Measurements from ENCODE around the gene C17orf114.

Gene C17orf114

DNA sequence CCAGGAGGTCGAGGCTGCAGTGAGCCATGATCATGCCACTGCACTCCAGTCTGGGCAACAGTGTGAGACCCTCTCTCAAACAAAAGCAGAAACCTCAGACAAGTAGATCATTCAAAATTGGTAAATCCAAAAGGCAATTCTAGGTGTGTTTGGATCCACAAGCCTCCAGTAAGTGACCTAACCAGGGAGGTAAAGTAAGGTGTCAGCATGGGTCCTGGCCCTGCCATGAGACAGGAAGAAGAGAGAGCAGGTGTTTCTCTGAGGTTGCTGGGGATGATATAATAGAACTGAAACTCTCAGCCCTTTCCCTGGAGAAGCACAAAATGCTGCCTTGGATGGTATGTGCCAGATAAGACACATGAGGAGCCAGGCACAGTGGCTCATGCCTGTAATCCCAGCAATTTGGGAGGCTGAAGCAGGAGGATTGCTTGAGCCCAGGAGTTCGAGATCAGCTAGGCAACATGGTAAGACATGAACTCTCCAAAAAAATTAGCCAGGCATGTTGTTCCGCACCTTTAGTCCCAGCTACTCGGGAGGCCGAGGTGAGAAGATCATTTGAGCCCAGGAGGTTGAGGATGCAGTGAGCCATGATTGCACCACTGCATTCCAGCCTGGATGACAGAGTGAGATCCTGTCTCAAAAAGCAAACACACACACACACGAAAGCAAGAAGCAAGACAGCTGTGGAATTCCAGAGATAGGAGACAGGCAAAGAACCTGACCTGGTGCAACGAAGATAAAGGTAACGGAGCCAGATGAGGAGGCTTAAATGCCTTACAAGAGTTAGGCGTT is 24.0 kb downstream of the C17orf114 start (continued):
- TF ChIP-seq, protein P1, sequence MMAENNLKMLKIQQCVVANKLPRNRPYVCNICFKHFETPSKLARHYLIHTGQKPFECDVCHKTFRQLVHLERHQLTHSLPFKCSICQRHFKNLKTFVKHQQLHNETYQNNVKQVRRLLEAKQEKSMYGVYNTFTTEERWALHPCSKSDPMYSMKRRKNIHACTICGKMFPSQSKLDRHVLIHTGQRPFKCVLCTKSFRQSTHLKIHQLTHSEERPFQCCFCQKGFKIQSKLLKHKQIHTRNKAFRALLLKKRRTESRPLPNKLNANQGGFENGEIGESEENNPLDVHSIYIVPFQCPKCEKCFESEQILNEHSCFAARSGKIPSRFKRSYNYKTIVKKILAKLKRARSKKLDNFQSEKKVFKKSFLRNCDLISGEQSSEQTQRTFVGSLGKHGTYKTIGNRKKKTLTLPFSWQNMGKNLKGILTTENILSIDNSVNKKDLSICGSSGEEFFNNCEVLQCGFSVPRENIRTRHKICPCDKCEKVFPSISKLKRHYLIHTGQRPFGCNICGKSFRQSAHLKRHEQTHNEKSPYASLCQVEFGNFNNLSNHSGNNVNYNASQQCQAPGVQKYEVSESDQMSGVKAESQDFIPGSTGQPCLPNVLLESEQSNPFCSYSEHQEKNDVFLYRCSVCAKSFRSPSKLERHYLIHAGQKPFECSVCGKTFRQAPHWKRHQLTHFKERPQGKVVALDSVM (CRISPR knock-in tag; IDR thresholded peaks at IDR 0.05) = peak; percentile 90
- TF ChIP-seq ZBTB20 (CRISPR knock-in tag; IDR thresholded peaks at IDR 0.05; ENCODE audit: borderline replicate concordance, low read depth) = peak; percentile 82; the same call in 1 of the 2 replicates
- no peak for TF ChIP-seq ZIK1 (CRISPR knock-in tag; IDR thresholded peaks at IDR 0.05; ENCODE audit: borderline replicate concordance, low read depth)
- TF ChIP-seq, protein P2, sequence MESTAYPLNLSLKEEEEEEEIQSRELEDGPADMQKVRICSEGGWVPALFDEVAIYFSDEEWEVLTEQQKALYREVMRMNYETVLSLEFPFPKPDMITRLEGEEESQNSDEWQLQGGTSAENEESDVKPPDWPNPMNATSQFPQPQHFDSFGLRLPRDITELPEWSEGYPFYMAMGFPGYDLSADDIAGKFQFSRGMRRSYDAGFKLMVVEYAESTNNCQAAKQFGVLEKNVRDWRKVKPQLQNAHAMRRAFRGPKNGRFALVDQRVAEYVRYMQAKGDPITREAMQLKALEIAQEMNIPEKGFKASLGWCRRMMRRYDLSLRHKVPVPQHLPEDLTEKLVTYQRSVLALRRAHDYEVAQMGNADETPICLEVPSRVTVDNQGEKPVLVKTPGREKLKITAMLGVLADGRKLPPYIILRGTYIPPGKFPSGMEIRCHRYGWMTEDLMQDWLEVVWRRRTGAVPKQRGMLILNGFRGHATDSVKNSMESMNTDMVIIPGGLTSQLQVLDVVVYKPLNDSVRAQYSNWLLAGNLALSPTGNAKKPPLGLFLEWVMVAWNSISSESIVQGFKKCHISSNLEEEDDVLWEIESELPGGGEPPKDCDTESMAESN (CRISPR knock-in tag; conservative IDR thresholded peaks at IDR 0.05) = peak; percentile 49; the same call in 1 of the 2 replicates
- TF ChIP-seq HNF4A (CRISPR knock-in tag; IDR thresholded peaks at IDR 0.05) = peak; percentile 75
- TF ChIP-seq, protein P3, sequence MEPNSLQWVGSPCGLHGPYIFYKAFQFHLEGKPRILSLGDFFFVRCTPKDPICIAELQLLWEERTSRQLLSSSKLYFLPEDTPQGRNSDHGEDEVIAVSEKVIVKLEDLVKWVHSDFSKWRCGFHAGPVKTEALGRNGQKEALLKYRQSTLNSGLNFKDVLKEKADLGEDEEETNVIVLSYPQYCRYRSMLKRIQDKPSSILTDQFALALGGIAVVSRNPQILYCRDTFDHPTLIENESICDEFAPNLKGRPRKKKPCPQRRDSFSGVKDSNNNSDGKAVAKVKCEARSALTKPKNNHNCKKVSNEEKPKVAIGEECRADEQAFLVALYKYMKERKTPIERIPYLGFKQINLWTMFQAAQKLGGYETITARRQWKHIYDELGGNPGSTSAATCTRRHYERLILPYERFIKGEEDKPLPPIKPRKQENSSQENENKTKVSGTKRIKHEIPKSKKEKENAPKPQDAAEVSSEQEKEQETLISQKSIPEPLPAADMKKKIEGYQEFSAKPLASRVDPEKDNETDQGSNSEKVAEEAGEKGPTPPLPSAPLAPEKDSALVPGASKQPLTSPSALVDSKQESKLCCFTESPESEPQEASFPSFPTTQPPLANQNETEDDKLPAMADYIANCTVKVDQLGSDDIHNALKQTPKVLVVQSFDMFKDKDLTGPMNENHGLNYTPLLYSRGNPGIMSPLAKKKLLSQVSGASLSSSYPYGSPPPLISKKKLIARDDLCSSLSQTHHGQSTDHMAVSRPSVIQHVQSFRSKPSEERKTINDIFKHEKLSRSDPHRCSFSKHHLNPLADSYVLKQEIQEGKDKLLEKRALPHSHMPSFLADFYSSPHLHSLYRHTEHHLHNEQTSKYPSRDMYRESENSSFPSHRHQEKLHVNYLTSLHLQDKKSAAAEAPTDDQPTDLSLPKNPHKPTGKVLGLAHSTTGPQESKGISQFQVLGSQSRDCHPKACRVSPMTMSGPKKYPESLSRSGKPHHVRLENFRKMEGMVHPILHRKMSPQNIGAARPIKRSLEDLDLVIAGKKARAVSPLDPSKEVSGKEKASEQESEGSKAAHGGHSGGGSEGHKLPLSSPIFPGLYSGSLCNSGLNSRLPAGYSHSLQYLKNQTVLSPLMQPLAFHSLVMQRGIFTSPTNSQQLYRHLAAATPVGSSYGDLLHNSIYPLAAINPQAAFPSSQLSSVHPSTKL (CRISPR knock-in tag; IDR thresholded peaks at IDR 0.05) = peak; percentile 92
- TF ChIP-seq ZNF878 (CRISPR knock-in tag; IDR thresholded peaks at IDR 0.05) = 0 out of 2 replicates have a peak, but pooled peaks have one; percentile 40
- no peak for TF ChIP-seq CENPT (CRISPR knock-in tag; IDR thresholded peaks at IDR 0.05; ENCODE audit: low read depth)
- peak; percentile 42; the same call in 1 of the 2 replicates for TF ChIP-seq ELF1 (CRISPR knock-in tag; IDR thresholded peaks at IDR 0.05)
- TF ChIP-seq, protein P4, sequence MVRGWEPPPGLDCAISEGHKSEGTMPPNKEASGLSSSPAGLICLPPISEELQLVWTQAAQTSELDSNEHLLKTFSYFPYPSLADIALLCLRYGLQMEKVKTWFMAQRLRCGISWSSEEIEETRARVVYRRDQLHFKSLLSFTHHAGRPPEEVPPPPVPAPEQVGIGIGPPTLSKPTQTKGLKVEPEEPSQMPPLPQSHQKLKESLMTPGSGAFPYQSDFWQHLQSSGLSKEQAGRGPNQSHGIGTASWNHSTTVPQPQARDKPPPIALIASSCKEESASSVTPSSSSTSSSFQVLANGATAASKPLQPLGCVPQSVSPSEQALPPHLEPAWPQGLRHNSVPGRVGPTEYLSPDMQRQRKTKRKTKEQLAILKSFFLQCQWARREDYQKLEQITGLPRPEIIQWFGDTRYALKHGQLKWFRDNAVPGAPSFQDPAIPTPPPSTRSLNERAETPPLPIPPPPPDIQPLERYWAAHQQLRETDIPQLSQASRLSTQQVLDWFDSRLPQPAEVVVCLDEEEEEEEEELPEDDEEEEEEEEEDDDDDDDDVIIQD (CRISPR knock-in tag; IDR thresholded peaks at IDR 0.05; ENCODE audit: low read depth) = peak; percentile 49; the same call in 1 of the 2 replicates
- peak; percentile 24 for TF ChIP-seq IKZF4 (CRISPR knock-in tag; IDR thresholded peaks at IDR 0.05; ENCODE audit: borderline replicate concordance, low read depth, not compliant biosample characterization)
- TF ChIP-seq ZKSCAN8 (CRISPR knock-in tag; IDR thresholded peaks at IDR 0.05; ENCODE audit: borderline replicate concordance) = peak; percentile 78
- peak; percentile 29; the same call in 1 of the 2 replicates for TF ChIP-seq FOSL1 (CRISPR knock-in tag; IDR thresholded peaks at IDR 0.05; ENCODE audit: borderline replicate concordance)
- TF ChIP-seq TARDBP (CRISPR knock-in tag; IDR thresholded peaks at IDR 0.05) = peak; percentile 74
- TF ChIP-seq STAG1 (CRISPR knock-in tag; IDR thresholded peaks at IDR 0.05) = peak; percentile 30; the same call in 1 of the 2 replicates
- TF ChIP-seq CEBPB (IDR thresholded peaks at IDR 0.05; ENCODE audit: borderline replicate concordance, low read depth, low read length) = peak; percentile 93
- TF ChIP-seq MAZ (IDR thresholded peaks at IDR 0.05; ENCODE audit: borderline replicate concordance, low read depth, low read length) = no peak
- 0 out of 2 replicates have a peak, but pooled peaks have one; percentile 32 for TF ChIP-seq MAZ (CRISPR knock-in tag; IDR thresholded peaks at IDR 0.05; ENCODE audit: low read depth)
- peak; percentile 91 for TF ChIP-seq PITX1 (CRISPR knock-in tag; IDR thresholded peaks at IDR 0.05)
